A549 (cell line): ENCODE measurements around the gene ADAMTS15. TPM values are rescaled to one million over a fixed set of nuclear protein-coding genes. Genes with fewer than 3 reads are reported as not detected.

Experiments used
- ATAC-seq, 2 experiments: fragments of 200-7000 bp in 1 of 2; fragments of >200 bp in 1 of 2; cut with Nextera tagmentation in 1 of 2; cut with Tn5 transposase in 1 of 2; 3 replicates each; pipeline versions ENCODE4 v1.8.0 to v1.9.1; 2018 to 2020; ENCODE audit warnings: mild to moderate bottlenecking in 1 of 2, moderate library complexity in 1 of 2
- CTCF ChIA-PET: fragments of 300-600 bp; sonication (Branson Sonifier 250); formaldehyde crosslinking; extraction: SDS; loops from one replicate; lab custom pipeline; 2021; ENCODE audit warnings: antibody characterized with exemption, inconsistent platforms; lab: Yijun Ruan, JAX
- POLR2A ChIA-PET: fragments of 350-600 bp; formaldehyde crosslinking; extraction: SDS; loops from one replicate; lab custom pipeline; 2021; ENCODE audit warnings: antibody characterized with exemption, inconsistent platforms; lab: Yijun Ruan, JAX
- DNase-seq, 2 experiments: peaks; one replicate each; pipeline versions ENCODE4 v3.0.0 to v3.0.0-alpha.2; 2011 to 2016; ENCODE audit warnings: low read depth in 1 of 2, low spot score in 1 of 2
- FAIRE-seq: peaks from 2 replicates; lab custom pipeline; 2011; peaks lifted over from hg19 to GRCh38; lab: Jason Lieb, UNC
- H3K27ac ChIP-seq, 2 experiments: fragments of >200 bp; sonication (Bioruptor Twin); formaldehyde crosslinking; 3 replicates each; pipeline ENCODE4 v1.5.1; 2016 to 2017
- H3K4me1 ChIP-seq: fragments of >200 bp; sonication (Bioruptor Twin); formaldehyde crosslinking; 3 replicates; pipeline ENCODE4 v1.6.1; 2016
- H3K4me2 ChIP-seq: fragments of >200 bp; sonication (Bioruptor Twin); formaldehyde crosslinking; 3 replicates; pipeline ENCODE4 v1.6.1; 2016
- H3K4me3 ChIP-seq: fragments of >200 bp; sonication (Bioruptor Twin); formaldehyde crosslinking; 3 replicates; pipeline ENCODE4 v1.5.1; 2016
- H3K9me3 ChIP-seq: fragments of >200 bp; sonication (Bioruptor Twin); formaldehyde crosslinking; 3 replicates; pipeline ENCODE4 v1.6.1; 2016
- ATOH8 ChIP-seq: fragments of 250-450 bp; sonication (Bioruptor Pico); IDR thresholded peaks from 2 replicates; pipeline ENCODE4 v1.5.0; 2020; ENCODE audit warnings: low read depth, mild to moderate bottlenecking, moderate library complexity
- CBX2 ChIP-seq: fragments of 200-600 bp; sonication (generic); IDR thresholded peaks from 2 replicates; pipeline ENCODE4 v1.6.1; 2016; ENCODE audit warnings: low read depth, mild to moderate bottlenecking, borderline replicate concordance
- CHD4 ChIP-seq: fragments of 200-600 bp; sonication (generic); IDR thresholded peaks from 2 replicates; pipeline ENCODE4 v1.6.1; 2016; ENCODE audit warnings: antibody characterized with exemption, mild to moderate bottlenecking, borderline replicate concordance
- E2F6 ChIP-seq: IDR thresholded peaks from 2 replicates; pipeline ENCODE4 v1.6.1; 2012; ENCODE audit warnings: low read depth, borderline replicate concordance
- ELK1 ChIP-seq: fragments of 150-350 bp; IDR thresholded peaks from 2 replicates; pipeline ENCODE4 v1.6.1; 2014; ENCODE audit warnings: low read depth, mild to moderate bottlenecking, low read length
- EP300 ChIP-seq, 2 experiments: fragments of >200 bp; sonication (Bioruptor Twin); formaldehyde crosslinking; IDR thresholded peaks; 2 replicates in 1 of 2; 3 replicates in 1 of 2; pipeline ENCODE4 v1.6.1; 2016 to 2017
- FOSL2 ChIP-seq, 2 experiments: fragments of 450-650 bp in 1 of 2; fragments of >200 bp in 1 of 2; sonication (Bioruptor Twin) in 1 of 2; formaldehyde crosslinking; IDR thresholded peaks; 2 replicates each; pipeline versions ENCODE4 v1.5.0 to v1.6.1; 2016 to 2020; ENCODE audit warnings: mild to moderate bottlenecking in 1 of 2, moderate library complexity in 1 of 2
- HES2 ChIP-seq: fragments of >200 bp; sonication (Bioruptor Twin); formaldehyde crosslinking; IDR thresholded peaks from 2 replicates; pipeline ENCODE4 v1.6.1; 2016
- HEYL ChIP-seq: fragments of 250-450 bp; sonication (Bioruptor Pico); IDR thresholded peaks from 2 replicates; pipeline ENCODE4 v1.8.0; 2021; ENCODE audit warnings: mild to moderate bottlenecking, moderate library complexity
- HOXB5 ChIP-seq: fragments of 250-450 bp; sonication (Bioruptor Pico); IDR thresholded peaks from 2 replicates; pipeline ENCODE4 v1.5.0; 2020; ENCODE audit warnings: mild to moderate bottlenecking, moderate library complexity
- MAFK ChIP-seq: fragments of 450-650 bp; IDR thresholded peaks from 2 replicates; pipeline ENCODE4 v1.6.1; 2014; ENCODE audit not compliant: partially characterized antibody
- NPAS2 ChIP-seq: fragments of 250-450 bp; sonication (Bioruptor Pico); IDR thresholded peaks from 2 replicates; pipeline ENCODE4 v1.8.0; 2022; ENCODE audit warnings: mild to moderate bottlenecking, moderate library complexity, borderline replicate concordance
- PBX3 ChIP-seq: IDR thresholded peaks from 2 replicates; pipeline ENCODE4 v1.6.1; 2012
- PHF8 ChIP-seq: fragments of 200-600 bp; sonication (generic); IDR thresholded peaks from 2 replicates; pipeline ENCODE4 v1.6.1; 2016; ENCODE audit warnings: low read depth, mild to moderate bottlenecking, antibody characterized with exemption, moderate library complexity, borderline replicate concordance
- RCOR1 ChIP-seq: fragments of 150-350 bp; IDR thresholded peaks from 2 replicates; pipeline ENCODE4 v1.6.1; 2014; ENCODE audit warnings: antibody characterized with exemption, low read length, low read depth
- REST ChIP-seq: fragments of 200-600 bp; sonication (generic); IDR thresholded peaks from 2 replicates; pipeline ENCODE4 v1.6.1; 2016; ENCODE audit warnings: antibody characterized with exemption, mild to moderate bottlenecking, moderate library complexity
- RFX5 ChIP-seq: fragments of 450-650 bp; IDR thresholded peaks from 2 replicates; pipeline ENCODE4 v1.7.1; 2014; ENCODE audit warnings: antibody characterized with exemption, mild to moderate bottlenecking, moderate library complexity
- RNF2 ChIP-seq: fragments of 200-600 bp; sonication (generic); IDR thresholded peaks from 2 replicates; pipeline ENCODE4 v1.6.1; 2016; ENCODE audit warnings: low read depth, mild to moderate bottlenecking, antibody characterized with exemption, moderate library complexity, borderline replicate concordance
- TP53 ChIP-seq: fragments of 250-450 bp; sonication (Bioruptor Pico); IDR thresholded peaks from 2 replicates; pipeline ENCODE4 v1.5.0; 2021; ENCODE audit warnings: mild to moderate bottlenecking, moderate library complexity
- WGBS: methylation state at CpG from one replicate; pipeline ENCODE4 v1.1.6; 2017; ENCODE audit errors: missing lambda C conversion rate; 5-methylcytosine and 5-hydroxymethylcytosine counted together
- polyA plus RNA-seq, 4 experiments: library from polyadenylated mRNA; depleted of rRNA in 3 of 4; stranded (reverse); fragments of >200 nt; fragmentation: RNase III in 1 of 4; extraction: RNeasy Plus Mini Kit Qiagen cat#74134 plus additional on column Dnase treatment in 1 of 4; gene quantifications; 2 replicates in 3 of 4; 3 replicates in 1 of 4; pipeline ENCODE4 v1.2.3, GENCODE V29; 2011 to 2017

Gene ADAMTS15
- polyA plus RNA-seq, 2 of the 4 experiments (the other 2 are of a cell fraction): 2.2 to 4.0 TPM

- FAIRE-seq: no peak
Measured at GRCh38 chr11:130451231-130452019, 3.0 kb downstream of the ADAMTS15 start.

More at GRCh38 chr11:130451231-130452019, 3.0 kb downstream of the ADAMTS15 start:
- H3K27ac ChIP-seq: no peak overlapping the region
- DNase-seq (no peak), ATAC-seq (no peak)
- H3K4me3 ChIP-seq: no peak overlapping the region
- TF ChIP-seq PHF8 (no peak), EP300 (IDR thresholded peaks at IDR 0.05) (no peak), CBX2 (no peak), RFX5 (no peak), FOSL2 (IDR thresholded peaks at IDR 0.05) (no peak), FOSL2 (CRISPR knock-in tag; IDR thresholded peaks at IDR 0.05) (no peak), TP53 (no peak), NPAS2 (CRISPR knock-in tag) (no peak), REST (no peak), CHD4 (no peak), ATOH8 (CRISPR knock-in tag) (no peak), PBX3 (no peak), HOXB5 (CRISPR knock-in tag) (no peak), MAFK (no peak), ELK1 (no peak), RCOR1 (no peak), E2F6 (no peak), RNF2 (no peak), HES2 (no peak), HEYL (CRISPR knock-in tag) (no peak)
- CTCF ChIA-PET: interaction anchor here (0.8 to 1.5 kb wide), 3 partner anchors 376 to 412 kb away, joined by 3 to 4 read pairs (median 3); no protein-coding TSS in a partner anchor
- H3K9me3 ChIP-seq: no peaks in the 10 kb centered on the region
- WGBS: 81% methylated on average over 6 of the region's 6 CpGs
- POLR2A ChIA-PET: no interaction called here
- H3K4me2 ChIP-seq: peak overlapping the region; percentile 99
- peaks cover 16% of the 10 kb centered on the region; the same call in 1 of the 3 replicates for H3K4me1 ChIP-seq
